OCI-M2 (cell line): Measurements from ENCODE around the gene FOXF1.

Experiments
- DNase-seq: peaks from one replicate; lab custom pipeline; 2025; ENCODE audit not compliant: unreplicated experiment; lab: John Stamatoyannopoulos, UW

FOXF1 gene

DNA sequence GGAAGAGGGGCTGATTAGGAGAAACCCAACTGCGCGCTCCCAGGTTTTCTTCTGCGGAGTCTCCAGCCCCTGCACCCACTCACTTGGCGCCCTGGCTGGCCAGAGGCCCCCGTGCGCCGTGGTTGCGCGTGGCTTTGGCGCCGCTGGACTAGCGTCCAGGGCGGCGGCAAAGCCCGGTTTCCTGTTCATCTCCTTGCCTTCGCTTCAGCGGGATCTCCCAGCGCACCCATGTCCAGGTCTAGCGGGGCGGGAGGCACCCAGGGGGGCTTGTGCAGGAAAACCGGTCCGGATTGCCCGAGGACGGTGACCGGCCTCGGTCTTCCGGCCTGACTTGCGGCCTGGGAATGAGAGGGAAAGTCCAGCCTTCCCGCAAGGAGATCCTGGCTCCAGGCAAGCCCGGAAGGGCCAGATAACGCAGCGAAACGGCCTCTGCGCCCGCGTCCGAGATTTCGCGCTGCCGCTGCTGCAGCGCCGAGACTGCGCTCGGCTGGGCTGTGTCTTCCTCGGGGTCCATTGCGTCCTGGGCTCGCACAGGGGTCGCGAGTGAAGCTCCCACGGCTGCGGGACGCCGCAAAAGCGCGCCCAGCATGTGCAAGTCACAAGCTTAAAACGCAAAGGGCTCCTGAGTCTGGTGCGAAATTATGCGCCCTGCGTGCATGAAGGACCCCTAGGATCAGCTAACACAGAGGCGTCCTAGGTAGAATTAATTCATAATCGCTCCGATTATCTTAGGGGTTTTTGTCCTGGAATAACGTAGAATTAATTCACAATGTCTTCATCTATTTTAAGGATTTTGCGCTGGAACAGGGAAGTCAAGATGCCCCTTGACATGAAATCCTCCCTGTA, 5.7 kb downstream of the FOXF1 start:
- DNase-seq, result no peak

DNA sequence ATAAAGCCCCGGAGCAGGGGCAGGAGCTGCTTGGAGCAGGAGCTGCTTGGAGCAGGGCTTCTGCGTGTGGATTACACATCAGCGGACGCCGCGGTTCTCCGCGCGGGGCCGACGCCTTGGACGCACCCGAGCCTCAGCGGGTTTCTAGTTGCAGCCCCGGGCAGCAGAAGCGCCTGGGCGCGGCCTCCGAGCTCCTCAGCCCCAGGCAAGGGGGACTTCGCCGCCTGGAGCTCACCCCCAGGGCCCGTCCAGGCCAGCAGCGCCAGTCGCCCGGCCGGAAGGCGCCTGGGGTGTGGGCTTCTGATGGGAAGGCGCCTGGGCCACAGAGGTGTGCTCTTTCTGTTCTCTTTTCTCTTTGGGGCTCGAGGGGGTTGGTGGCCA, 6.3 kb downstream of the FOXF1 start:
- no peak for DNase-seq

GRCh38 chr16:86517033-86517432, 6.7 kb downstream of the FOXF1 start:
- no peak for DNase-seq

DNA sequence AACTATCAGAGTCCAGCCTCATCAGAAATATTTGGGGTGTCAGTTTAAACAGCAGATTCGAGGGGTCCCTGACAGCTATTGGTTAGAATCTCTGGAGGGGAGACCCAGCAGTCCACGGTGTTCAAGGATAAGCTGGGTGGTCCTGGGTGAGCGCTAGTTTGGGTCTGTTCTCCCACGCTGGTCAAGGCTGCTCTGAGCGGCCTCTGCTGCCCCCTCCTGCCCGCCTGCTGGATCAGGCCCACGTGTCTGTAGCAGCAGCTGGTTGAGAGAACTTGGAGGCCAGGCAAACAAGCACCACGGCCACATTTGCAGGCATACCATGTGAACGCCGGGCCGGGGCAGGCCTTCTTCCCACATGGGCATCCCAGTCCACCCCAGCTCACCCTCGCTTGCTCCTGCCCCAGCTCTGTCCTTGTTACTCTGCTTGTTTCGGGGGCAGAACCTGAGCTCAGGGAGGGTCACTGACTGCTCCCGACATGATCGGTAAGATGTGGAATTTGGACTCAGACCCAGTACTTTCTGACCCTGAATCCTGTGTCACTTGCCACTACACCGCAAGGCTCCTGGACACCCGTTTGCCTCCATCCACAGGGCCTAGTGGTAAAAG, 7.4 kb downstream of the FOXF1 start:
- DNase-seq, result no peak

DNA sequence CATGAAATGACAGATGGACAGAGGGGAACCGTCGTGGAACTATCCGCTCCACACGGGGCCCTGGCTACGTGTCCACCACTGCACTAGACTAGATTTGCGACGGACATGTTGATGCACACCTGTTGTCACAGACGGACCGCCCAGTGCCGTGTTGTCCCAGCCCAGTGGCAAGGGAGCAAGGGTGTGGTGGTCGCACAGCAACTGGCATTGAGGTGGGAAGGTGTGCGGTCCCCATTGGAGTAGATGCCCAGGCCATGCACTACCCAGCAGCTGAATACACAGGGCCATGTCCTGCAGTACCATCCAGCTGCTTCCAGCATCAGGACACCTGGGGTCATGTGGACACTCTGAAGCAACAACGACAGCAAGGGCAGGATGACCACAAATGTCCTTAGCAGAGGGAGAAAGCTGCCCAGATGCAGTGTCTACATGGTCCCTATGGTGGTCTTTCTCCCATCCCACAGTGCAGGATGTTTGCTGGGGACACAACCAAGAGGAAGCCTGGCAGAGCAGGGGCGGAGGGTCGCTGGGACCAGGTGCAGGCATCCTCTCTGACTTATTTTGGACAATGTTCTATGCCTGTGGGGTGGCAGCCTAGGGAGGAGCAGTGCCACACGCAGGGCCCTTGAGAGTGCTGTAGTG, 8.8 kb downstream of the FOXF1 start:
- no peak for DNase-seq

- DNase-seq, result peak; percentile 13
These were observed 9.5 kb downstream of the FOXF1 start for GRCh38 chr16:86519649-86520316.

DNA sequence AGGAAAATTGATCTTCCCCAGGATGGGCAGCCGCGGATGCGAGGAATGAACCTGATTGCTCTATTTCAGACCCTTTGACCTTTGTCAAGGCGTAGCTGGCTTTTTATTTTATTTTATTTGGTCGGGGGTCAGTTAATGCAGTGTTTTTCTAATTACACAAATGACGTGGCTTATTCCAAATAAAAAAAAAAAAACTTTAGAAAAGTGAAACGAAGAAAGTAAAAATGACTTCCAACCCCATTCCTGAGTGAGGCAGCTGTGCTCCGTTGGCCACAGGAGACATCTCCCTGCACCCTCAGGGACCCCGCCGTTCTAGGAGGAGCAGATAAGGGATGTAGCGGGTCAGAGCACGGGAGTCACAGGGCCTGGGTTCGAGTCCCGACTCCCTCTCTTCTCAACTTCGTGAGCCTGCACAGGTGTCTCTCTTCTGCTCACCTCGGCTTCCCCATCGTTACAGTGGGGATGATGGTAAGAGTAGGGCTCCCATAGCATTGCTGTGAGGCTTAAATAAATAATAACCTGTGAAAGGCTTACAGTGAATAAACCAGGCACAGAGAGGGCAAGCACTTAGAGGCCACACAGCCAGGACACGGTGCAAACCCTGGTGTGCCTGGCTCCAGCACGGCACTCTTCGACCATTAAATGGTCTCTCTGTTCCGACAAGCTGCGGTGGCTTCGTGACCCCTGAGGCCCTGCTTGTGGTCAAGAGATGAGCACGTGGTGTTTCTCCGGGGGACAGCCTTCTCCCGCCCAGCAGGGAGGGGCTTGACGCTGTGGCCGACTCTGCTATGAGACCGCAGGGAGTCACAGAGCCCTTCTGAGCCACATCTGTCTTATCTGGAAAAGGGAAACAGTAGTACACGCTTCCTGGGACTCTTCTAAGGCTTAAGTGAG, 10.2 kb downstream of the FOXF1 start:
- DNase-seq, result no peak

DNA sequence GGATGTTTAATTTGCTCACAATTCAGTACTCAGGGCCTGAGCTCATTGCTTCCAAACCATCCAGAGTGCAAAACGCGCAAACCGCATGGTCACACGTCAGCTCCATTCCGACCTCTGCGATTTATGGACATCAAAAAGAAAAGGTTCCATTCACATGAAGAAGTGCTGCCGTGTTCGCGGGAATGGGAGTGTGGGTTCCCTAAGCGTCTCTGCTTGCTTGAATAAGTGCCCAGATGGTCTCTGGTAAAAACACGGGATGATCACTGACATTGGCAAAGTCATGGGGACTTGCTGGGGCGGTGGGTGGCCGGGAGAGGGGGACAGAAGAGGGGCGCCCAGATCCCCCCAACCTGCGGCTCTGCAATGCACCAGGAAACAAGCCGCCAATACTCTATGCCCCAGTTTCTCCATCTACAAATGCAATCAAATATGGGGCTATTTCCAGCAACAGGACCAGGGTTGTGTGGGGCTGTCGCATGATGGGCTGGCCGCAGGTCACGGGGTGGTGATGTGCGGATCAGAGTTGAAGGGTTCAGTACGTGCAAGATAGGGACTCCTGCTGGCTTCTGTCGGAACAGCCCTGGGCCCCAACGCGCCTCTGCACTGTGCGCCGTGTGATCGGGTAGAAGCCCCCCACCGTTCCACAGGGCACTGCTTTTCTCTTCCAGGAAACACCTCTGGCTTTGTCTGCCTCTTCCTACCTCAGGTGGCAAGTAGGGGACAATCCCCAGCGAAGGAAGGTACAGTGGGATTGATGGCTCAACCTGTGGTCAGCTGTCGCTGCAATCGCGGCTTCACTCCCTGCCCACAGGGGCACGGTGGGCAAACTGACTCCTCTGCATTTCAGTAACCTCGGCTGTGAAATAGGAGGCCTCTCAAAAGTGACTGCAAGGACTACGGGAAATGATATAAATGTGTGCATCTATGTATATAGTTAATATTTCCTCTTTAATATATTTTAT, 11.2 kb downstream of the FOXF1 start:
- DNase-seq, result no peak

GRCh38 chr16:86522634-86523033, 12.3 kb downstream of the FOXF1 start:
- DNase-seq, result no peak

GRCh38 chr16:86523166-86523740, 12.9 kb downstream of the FOXF1 start:
- no peak for DNase-seq

DNA sequence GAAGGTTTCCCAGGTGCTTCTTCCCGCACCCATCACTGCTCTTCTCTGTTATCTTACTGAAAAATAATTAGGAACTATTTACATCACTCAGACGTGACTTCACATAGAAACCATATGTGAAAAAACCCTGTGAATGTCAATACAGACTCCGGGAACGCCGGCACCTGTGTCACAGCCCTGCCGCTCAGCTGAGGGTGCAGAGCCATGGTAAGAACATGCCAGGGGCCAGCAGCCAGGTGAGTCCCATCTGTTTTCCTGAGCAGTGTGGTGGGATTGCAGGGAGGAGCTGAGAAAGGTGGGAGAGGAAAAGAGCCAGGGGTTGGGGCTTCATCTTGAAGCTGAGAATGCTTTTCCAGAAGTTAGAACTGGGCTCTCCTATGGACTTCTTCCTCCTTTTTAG, 13.7 kb downstream of the FOXF1 start:
- DNase-seq, result no peak

GRCh38 chr16:86525696-86526095, 15.4 kb downstream of the FOXF1 start:
- no peak for DNase-seq

- no peak for DNase-seq
These were observed 17.0 kb downstream of the FOXF1 start for GRCh38 chr16:86527366-86527765.

DNA sequence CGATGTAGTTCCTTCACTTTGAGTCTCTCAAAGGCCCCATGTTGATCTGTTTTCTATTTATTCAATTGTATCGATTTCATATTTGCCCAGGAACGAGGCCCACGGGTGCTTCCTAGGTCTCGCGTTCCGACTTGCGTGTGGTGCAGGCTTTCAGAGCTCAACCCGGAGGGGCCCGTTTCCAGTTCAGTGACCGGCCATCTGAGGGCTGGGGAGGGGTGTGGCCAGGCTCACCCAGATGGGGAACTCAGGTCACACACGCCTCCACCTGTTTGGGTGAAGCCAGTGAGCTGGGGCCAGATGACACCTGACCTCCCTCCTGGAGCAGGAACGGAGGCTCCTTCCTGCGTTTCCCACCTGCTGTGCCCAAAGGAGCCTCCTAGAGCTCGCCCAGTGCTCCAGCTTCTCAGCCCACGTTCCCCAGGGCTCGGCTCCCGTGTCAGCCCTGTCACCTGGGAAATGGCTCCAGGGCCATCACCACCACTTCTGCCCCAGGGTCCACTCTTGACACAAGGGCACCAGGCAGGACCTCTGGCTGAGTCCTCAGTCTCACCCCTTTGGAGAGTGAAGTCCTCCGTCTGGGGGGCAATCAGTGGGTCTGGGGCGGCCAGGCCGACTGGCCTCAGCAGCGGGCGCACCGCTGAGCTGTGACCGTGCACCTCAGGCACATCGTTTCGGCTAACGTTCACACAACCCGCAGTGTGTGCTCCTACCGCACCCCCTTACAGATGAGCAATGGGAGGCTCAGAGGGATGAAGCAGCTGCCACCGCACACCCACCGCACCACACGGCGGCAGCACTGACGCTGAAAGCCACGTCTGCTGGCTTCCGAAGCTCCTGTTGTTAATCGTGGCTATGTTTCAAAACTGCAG, 18.0 kb downstream of the FOXF1 start:
- no peak for DNase-seq

DNA sequence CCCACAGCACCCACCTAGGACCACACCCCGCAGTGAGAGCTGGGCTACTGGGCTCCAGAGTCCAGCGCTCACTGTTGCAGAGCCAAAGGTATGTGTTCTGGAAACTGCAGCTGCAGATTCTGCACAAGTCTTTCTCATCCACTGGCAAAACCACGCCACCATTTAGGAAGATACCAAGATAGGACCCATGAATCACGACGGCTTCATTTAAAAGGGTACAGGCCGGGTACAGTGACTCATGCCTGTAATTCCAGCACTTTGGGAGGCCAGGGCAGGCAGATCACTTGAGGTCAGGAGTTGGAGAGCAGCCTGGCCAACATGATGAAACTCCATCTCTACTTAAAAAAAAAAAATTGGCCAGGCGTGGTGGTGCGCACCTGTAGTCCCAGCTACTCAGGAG, 18.8 kb downstream of the FOXF1 start:
- no peak for DNase-seq

DNA sequence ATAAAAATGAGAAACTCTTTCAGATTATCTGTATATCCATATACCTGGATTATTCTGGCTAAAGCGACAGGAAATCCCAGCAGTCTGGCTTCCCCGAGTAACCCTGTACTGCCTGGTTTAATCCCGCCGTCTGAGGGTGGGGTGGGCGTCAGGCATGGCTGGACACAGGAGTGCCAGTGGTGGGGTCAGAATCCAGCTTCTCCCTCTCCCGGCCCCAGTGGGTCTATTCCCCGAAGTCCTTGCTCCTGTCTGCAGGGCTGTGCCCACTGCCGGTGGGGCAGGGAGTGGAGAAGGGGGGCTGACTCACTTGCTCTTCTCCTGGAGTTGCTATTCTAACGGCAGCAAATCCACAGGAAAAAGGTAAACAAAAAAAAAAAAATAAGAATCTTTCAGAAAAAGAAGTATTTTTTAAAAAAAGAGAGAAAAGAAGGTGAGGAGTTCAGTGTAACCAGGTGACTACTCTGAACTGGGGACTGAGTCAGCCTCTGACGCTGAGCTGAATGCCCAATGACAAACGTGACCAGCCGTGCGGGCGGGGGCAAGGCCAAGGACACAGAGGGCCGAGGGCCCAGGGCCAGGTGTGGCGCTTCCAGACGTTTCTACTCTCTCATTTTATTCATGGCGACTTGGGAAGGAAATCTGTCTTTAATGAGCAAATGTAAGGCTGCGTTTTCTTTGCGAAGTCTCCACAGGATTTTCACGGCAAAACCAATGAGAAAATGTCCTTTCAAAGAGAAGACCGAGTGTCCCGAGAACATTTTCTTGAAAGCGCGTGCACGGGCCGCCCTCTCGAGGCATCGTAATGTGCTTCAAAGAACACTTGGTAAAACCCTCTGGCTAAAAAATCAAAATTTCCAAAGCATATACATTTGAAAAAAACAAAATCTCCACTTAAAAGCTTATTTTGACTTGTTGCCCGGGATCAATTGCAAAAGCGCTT, 20.2 kb downstream of the FOXF1 start:
- no peak for DNase-seq

- DNase-seq, result no peak
These were observed 20.8 kb downstream of the FOXF1 start for GRCh38 chr16:86531191-86531545.
